ENCODE data around the gene LRMDA.

DNA sequence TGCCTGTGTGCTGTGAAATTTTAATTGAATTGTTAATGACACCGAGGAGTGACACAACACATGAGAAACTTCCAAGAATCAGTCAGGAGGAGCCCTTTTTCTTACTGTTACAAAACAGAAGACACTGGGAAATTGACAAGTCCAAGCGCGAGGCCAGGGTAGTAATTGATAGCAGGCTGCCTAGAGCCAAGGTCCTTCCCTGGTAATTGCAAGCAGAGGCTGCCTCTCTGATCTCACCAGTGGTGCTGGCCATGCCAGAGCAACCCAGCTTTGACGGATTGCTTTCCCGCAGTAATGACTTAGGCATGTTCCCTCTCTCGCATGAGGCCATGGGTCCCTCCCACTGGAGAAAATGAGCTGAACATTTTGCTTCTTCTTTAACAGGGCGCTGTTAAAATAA is 111.5 kb downstream of the LRMDA start:
- TF ChIP-seq, protein P1, sequence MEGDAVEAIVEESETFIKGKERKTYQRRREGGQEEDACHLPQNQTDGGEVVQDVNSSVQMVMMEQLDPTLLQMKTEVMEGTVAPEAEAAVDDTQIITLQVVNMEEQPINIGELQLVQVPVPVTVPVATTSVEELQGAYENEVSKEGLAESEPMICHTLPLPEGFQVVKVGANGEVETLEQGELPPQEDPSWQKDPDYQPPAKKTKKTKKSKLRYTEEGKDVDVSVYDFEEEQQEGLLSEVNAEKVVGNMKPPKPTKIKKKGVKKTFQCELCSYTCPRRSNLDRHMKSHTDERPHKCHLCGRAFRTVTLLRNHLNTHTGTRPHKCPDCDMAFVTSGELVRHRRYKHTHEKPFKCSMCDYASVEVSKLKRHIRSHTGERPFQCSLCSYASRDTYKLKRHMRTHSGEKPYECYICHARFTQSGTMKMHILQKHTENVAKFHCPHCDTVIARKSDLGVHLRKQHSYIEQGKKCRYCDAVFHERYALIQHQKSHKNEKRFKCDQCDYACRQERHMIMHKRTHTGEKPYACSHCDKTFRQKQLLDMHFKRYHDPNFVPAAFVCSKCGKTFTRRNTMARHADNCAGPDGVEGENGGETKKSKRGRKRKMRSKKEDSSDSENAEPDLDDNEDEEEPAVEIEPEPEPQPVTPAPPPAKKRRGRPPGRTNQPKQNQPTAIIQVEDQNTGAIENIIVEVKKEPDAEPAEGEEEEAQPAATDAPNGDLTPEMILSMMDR (IDR thresholded peaks at IDR 0.05): no peak
- no peak for TF ChIP-seq POLR2A (IDR thresholded peaks at IDR 0.05)

Measured in body of pancreas (tissue), 4 donors.